Measurements from ENCODE around the gene IL1RAPL1.
"Not testable (repeated sequence)": the region's sequence is repeated elsewhere in the genome, so short reads cannot be mapped to it uniquely, and the experiment has no call there.

The IL1RAPL1 gene

DNA sequence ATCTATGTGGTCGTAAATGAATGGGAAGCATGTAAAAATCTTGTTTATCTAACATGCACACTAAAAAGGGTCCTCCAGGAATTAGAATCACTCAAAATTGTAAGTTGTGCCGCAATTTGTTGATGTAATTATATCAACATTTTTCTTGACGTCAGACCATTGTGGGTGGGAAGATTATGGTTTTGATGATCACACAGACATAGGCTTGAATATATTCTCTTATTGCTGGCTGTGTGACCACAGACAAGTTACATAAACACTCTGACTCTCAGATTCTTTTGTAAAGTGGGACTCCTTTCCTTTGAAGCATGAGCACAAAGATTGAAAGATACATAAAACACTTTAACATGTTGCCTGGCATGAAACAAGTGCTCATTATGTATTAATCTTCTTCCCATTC is 51.5 kb downstream of the IL1RAPL1 start:
- DNase-seq: no peak

DNA sequence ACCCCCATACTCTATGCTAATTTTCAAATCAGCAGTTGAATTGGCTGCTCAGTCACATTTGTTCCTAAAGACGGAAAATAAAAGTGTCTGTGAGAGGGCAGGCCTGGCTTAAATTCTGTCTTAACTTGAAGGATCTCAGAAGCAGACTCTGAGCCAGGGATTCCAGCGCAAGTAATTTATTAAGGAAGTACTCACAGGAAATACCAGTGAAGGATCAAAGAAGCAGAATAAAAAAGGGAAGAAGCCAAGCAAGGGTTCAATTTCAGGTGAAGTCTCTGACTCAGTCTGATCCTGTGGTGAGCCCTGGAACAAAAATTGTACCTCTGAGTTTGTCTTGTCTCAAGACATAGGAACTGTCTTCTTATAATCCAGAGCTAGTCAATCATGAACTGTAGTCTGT is 52.2 kb downstream of the IL1RAPL1 start:
- no peak for DNase-seq

DNA sequence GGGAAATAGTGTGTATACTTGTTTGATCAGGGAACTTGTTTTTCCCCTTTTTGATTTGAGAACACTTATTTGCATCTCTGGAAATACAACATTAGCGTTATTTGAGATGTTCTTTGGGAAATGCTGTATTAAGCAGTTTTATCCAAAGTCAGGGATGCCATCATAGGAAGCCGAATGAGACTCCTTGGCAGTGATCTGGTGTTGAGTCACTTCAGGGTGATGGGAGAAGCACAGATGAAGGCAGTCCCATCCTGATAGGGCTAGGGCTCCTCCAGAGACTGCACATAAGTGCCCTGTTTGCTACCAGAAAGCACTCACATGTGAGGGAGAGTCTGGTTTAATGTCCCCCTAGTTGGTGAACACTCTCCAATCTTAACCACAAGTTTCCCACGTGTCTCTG is 62.3 kb downstream of the IL1RAPL1 start:
- no peak for DNase-seq

DNA sequence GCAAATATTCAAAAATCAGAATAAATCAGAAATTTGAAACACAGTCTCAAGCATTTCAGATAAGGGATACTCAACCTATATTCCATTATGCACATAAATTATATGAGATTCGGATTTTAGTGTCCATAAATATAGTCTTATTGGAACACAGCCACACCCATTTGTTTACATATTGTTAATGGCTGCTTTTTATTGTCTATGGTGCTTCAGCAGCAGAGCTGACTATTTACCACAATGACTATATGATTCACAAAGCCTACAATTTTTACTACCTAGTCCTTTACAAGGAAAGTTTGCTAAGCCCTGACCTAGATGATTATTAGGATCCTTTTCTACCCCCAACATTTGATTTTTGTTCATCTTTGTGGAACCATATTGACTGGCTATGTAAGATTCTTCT is 63.9 kb downstream of the IL1RAPL1 start:
- no peak for DNase-seq

- no peak for DNase-seq
Measured at GRCh38 chrX:28659269-28659668, 72.0 kb downstream of the IL1RAPL1 start.

GRCh38 chrX:28665778-28666177 is 78.5 kb downstream of the IL1RAPL1 start:
- no peak for DNase-seq

GRCh38 chrX:28668303-28668702 is 81.1 kb downstream of the IL1RAPL1 start:
- DNase-seq: no peak

DNA sequence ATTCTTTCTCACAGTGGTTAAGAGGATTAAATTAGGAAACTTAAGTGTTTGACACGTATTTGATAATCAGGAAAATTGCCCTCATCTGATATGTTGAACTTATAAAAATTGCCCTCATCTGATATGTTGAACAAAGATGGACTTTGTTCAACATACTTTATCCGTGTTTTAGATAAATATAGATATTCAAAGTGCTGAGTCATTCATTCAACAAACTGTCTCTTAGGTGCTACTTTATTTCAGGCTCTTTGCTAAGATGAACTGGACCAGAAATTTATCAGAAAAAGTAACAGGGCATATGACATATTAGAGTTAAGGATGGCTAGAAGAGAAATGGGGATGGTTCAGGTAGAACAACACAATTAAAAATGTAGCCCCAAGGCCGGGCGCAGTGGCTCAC is 81.7 kb downstream of the IL1RAPL1 start:
- DNase-seq: no peak

DNA sequence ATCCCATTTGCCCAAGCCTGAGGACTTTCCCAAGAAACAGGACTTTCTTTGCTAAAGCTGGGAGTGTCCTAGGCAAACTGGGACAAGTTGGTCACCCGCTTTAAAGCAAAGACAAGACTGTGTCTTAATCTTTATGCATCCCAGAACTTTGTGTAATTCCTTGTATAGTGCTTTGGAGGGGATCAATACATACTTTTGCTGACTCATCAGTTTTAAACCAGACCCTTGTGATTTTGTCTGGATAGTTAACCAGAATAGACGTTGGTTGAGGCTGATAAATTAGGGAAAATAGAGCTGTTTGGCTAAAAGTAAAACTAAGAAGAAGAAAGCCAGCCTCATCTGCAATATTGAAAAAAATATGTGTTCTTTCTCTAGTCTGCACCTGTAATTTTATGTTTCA is 82.8 kb downstream of the IL1RAPL1 start:
- DNase-seq: no peak

DNA sequence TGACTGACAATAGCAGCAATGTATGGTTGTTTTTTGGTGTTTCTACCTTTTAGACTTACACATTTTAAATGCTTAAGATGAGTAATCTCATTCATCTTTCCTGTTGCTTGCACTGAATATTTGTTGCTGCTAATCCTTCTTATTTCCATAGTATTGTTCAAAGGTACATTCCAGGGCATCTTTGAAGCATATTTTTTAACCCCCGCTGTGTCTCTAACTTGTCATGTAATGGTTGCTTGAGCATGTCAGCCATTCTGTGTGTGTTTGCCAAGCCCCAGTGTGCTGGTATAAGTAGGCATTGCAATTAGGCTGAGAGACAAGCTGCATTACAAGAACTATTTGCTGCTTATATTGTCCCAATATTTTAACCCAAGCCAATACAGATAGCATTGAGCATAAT is 87.9 kb downstream of the IL1RAPL1 start:
- DNase-seq: no peak

- DNase-seq: no peak
Measured at GRCh38 chrX:28693101-28693500, 105.9 kb downstream of the IL1RAPL1 start.

DNA sequence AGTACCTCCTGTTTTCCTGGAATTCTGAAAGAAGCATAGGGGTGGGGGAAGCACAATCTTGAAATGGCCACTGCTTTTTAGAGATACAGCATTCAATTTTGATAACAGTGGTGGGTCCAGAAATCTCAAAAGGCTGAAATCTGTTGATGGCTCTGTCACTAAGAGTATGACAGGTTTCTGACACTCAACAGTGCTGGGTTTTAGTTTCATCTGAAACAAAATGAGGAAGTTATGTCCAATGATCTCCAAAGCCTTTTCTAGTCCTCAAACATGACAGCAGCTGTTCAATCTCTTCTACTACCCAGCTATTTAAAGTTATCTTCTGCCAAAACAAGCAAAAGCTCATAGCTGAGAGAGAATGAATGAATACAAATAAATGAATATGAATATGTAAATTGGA is 110.5 kb downstream of the IL1RAPL1 start:
- DNase-seq: no peak

- DNase-seq: no peak
Measured at GRCh38 chrX:28701222-28701621, 114.0 kb downstream of the IL1RAPL1 start.

GRCh38 chrX:28706964-28707363 is 119.7 kb downstream of the IL1RAPL1 start:
- DNase-seq: no peak

GRCh38 chrX:28709421-28709820 is 122.2 kb downstream of the IL1RAPL1 start:
- DNase-seq: no peak

GRCh38 chrX:28717864-28718263 is 130.6 kb downstream of the IL1RAPL1 start:
- no peak for DNase-seq

DNA sequence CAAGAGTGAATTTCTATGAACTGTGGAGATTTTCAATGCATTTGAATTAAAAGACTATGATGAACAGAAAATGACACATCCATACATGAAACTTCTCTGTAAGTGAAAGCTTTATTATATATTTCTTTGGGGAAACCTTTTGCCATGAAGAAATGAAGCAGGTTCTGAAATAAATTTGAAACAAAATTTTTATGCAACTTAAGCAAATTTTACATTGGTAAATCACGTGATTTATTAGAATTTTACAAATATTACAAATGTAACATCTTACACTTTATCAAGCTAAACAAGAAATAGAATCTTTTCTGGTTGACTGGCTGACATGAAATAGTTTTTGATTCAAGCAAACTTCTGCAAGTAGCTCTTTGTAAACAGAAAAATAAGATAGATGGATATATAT is 131.2 kb downstream of the IL1RAPL1 start:
- no peak for DNase-seq

DNA sequence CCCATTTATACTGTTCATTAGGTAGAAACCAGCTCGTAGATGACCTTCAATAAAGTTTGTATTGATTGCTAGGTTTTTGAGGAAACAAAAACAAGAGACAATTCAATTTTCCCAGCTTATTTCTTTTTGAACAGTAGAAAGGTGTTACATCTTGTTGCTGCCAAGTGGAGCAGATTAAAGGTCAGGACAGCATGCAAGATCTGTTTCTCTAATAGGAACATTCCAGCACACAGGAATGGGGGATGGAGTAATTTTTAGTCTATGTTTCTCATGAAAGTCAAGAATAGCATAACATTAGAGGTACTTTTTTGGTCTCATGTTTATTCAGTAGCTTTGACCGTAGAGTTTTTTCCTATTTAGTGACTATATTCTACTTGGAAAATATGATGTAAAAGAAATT is 132.4 kb downstream of the IL1RAPL1 start:
- DNase-seq: no peak

GRCh38 chrX:28752330-28752729 is 165.1 kb downstream of the IL1RAPL1 start:
- DNase-seq: no peak

GRCh38 chrX:28756175-28756574 is 168.9 kb downstream of the IL1RAPL1 start:
- DNase-seq: no peak

DNA sequence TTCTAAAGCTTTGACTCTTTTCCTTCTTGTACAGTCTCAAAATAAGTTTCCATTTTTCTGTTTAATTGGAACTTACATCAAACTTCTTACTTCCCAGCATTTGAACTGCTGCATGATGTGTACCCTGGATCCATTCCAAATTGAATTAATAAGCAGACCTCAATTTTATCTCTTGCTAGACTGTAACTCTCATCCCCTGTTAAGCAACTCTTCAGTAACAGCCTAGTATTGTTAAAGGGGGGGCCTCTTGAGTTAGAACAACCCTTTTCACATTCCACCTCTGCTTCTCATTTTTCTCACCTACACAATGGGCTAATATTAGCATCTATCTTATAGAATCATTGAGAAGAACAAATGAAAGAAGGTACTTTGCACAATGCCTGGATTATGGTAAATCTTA is 169.4 kb downstream of the IL1RAPL1 start:
- no peak for DNase-seq

DNA sequence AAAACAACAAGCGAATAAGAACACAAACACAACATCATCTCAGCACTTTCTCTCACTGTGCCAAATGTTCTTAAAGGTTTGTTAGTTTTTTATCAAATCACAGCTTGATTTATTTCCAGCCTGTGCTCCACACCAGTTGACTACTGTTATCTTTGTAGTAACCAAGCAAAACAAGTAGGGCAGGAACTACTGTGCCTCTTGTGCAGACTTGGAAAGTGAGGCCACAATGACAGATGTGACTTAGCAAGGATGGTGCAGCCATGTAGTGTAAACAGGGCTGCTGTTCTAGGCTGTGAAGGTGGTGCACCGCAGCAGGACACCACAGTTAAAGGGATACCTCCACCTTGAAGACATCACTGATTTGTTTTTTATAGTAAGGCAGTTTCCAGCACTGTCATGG is 170.0 kb downstream of the IL1RAPL1 start:
- no peak for DNase-seq

DNA sequence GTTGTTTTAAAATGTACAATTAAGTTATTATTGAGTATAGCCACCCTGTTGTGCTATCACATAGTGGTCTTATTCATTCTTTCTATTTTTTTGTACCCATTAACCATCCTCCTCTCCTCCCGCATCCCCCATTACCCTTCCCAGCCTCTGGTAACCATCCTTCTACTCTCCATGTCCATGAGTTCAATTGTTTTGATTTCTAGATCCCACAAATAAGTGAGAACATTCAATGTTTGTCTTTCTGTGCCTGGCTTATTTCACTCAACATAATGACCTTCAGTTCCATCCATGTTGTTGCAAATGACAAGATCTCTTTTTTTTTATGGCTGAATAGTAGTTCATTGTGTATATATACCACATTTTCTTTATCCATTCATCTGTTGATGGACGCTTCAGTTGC is 179.3 kb downstream of the IL1RAPL1 start:
- DNase-seq: not testable (repeated sequence)

DNA sequence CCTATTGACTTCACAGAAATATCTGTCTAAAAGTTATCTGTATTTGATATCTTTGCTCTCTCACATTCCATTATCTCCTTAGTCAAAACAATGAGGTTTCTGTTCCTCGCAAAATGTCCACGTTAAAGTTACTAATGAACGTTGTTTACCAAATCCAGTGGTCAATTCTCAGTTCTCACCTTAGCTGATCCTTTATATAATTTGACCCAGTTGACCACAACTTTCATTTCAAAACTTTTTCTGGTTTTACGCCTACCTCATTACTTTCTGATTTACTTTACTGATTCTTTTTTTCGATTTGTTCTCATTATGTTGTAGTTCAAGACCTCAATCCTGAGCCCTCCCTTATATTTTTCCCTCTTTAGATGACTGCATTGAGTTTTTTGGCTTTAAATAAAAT is 186.6 kb downstream of the IL1RAPL1 start:
- no peak for DNase-seq

- no peak for DNase-seq
Measured at GRCh38 chrX:28787206-28787605, 200.0 kb downstream of the IL1RAPL1 start.

DNA sequence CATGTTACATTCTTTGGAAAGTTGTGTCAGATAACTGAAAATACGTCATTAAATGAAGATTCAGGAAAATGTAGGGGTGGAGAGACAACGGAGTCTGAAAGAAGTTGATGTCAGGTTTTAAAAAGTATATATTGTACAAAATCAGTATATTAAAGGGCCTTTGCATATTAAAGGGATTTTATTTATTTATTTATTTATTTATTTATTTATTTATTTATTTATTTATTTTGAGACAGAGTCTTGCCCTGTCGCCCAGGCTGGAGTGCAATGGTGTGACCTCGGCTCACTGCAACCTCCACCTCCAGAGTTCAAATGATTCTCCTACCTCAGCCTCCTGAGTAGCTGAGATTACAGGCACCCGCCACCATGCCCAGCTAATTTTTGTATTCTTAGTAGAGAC is 213.4 kb downstream of the IL1RAPL1 start:
- not testable (repeated sequence) for DNase-seq
